Suprapubic skin (tissue), 3 donors: Measurements from ENCODE around the gene NBEAL1.
"Not testable (repeated sequence)": the region's sequence is repeated elsewhere in the genome, so short reads cannot be mapped to it uniquely, and the experiment has no call there.

Source experiments
- CTCF ChIP-seq, 2 donors: fragments of 200-600 bp in 1 of 2; fragments of 450-650 bp in 1 of 2; sonication (generic) in 1 of 2; IDR thresholded peaks; one replicate each; pipeline ENCODE4 v1.5.1; 2016 to 2019; ENCODE audit warnings: antibody characterized with exemption in 2 of 2, mild to moderate bottlenecking in 1 of 2, moderate library complexity in 1 of 2
- EP300 ChIP-seq: sonication (generic); formaldehyde crosslinking; IDR thresholded peaks from one replicate; pipeline ENCODE4 v1.6.1; 2017; ENCODE audit warnings: antibody characterized with exemption
- POLR2A ChIP-seq, 2 donors: fragments of 450-650 bp; IDR thresholded peaks; one replicate each; pipeline ENCODE4 v1.6.1; 2017; ENCODE audit warnings: antibody characterized with exemption in 2 of 2, mild to moderate bottlenecking in 2 of 2, moderate library complexity in 2 of 2

GRCh38 chr2:203102357-203102756, 87.7 kb downstream of the NBEAL1 start:
- TF ChIP-seq CTCF (IDR thresholded peaks at IDR 0.05); EP300; POLR2A (IDR thresholded peaks at IDR 0.05): not testable (repeated sequence)
